H9 (cell line): ENCODE results near the gene B4GALNT1. TPM values are rescaled to one million over a fixed set of nuclear protein-coding genes. Genes with fewer than 3 reads are reported as not detected.

ENCODE experiments used
- DNase-seq: peaks from one replicate; pipeline ENCODE4 v3.0.0-alpha.2; 2017
- H2AFZ ChIP-seq: one replicate; pipeline ENCODE4 v1.6.1; 2013; ENCODE audit warnings: mild to moderate bottlenecking, low read length, control low read depth, moderate library complexity
- H2AK5ac ChIP-seq: 2 replicates; pipeline ENCODE4 v1.6.1; 2013; ENCODE audit warnings: low read length, control low read depth, mixed read lengths; ENCODE audit not compliant: insufficient read length
- H2BK120ac ChIP-seq: one replicate; pipeline ENCODE4 v1.6.1; 2013; ENCODE audit warnings: low read depth, mild to moderate bottlenecking, low read length, control low read depth, inconsistent platforms; ENCODE audit not compliant: poor library complexity, severe bottlenecking
- H2BK12ac ChIP-seq: 2 replicates; pipeline ENCODE4 v1.6.1; 2013; ENCODE audit warnings: low read length, control low read depth, mixed read lengths, low read depth; ENCODE audit not compliant: insufficient read length
- H2BK15ac ChIP-seq: 2 replicates; pipeline ENCODE4 v1.6.1; 2013; ENCODE audit warnings: low read depth, low read length, control low read depth
- H2BK20ac ChIP-seq: one replicate; pipeline ENCODE4 v1.6.1; 2013; ENCODE audit warnings: low read depth, mild to moderate bottlenecking, low read length, control low read depth, inconsistent platforms; ENCODE audit not compliant: poor library complexity, severe bottlenecking
- H2BK5ac ChIP-seq: 2 replicates; pipeline ENCODE4 v1.6.1; 2013; ENCODE audit warnings: low read length, control low read depth, mixed read lengths; ENCODE audit not compliant: insufficient read length
- H3K14ac ChIP-seq: 2 replicates; pipeline ENCODE4 v1.6.1; 2013; ENCODE audit warnings: low read length, control low read depth; ENCODE audit not compliant: insufficient read depth
- H3K18ac ChIP-seq: 2 replicates; pipeline ENCODE4 v1.6.1; 2013; ENCODE audit warnings: low read depth, mild to moderate bottlenecking, mixed read lengths, low read length, control low read depth; ENCODE audit not compliant: insufficient read length
- H3K23ac ChIP-seq: 2 replicates; pipeline ENCODE4 v1.6.1; 2013; ENCODE audit warnings: low read length, control low read depth, mixed read lengths, low read depth; ENCODE audit not compliant: insufficient read length
- H3K23me2 ChIP-seq: 2 replicates; pipeline ENCODE4 v1.6.1; 2013; ENCODE audit warnings: low read depth, mild to moderate bottlenecking, mixed read lengths, low read length, control low read depth; ENCODE audit not compliant: insufficient read length, poor library complexity, severe bottlenecking
- H3K27ac ChIP-seq: 2 replicates; pipeline ENCODE4 v1.5.1; 2013; ENCODE audit warnings: low read length, control low read depth, mixed read lengths, low read depth; ENCODE audit not compliant: insufficient read length
- H3K27me3 ChIP-seq: 2 replicates; pipeline ENCODE4 v1.6.1; 2013; ENCODE audit warnings: low read length, control low read depth, inconsistent platforms; ENCODE audit not compliant: insufficient read depth
- H3K4ac ChIP-seq: 2 replicates; pipeline ENCODE4 v1.6.1; 2013; ENCODE audit warnings: low read depth, mild to moderate bottlenecking, control low read depth, inconsistent platforms, low read length, moderate library complexity
- H3K4me1 ChIP-seq: 2 replicates; pipeline ENCODE4 v1.6.1; 2013; ENCODE audit warnings: low read length, control low read depth, inconsistent platforms; ENCODE audit not compliant: insufficient read depth
- H3K4me2 ChIP-seq: 2 replicates; pipeline ENCODE4 v1.6.1; 2013; ENCODE audit warnings: low read length, control low read depth, mixed read lengths; ENCODE audit not compliant: insufficient read length, insufficient read depth
- H3K56ac ChIP-seq: 2 replicates; pipeline ENCODE4 v1.6.1; 2013; ENCODE audit warnings: low read depth, mild to moderate bottlenecking, mixed read lengths, low read length, control low read depth; ENCODE audit not compliant: insufficient read length
- H3K79me1 ChIP-seq: 2 replicates; pipeline ENCODE4 v1.6.1; 2013; ENCODE audit warnings: low read depth, mild to moderate bottlenecking, moderate library complexity, low read length, control low read depth, inconsistent platforms; ENCODE audit not compliant: insufficient read depth, poor library complexity, severe bottlenecking
- H3K79me2 ChIP-seq: 2 replicates; pipeline ENCODE4 v1.6.1; 2013; ENCODE audit warnings: low read length, control low read depth, inconsistent platforms; ENCODE audit not compliant: insufficient read depth
- H3K9ac ChIP-seq: 2 replicates; pipeline ENCODE4 v1.6.1; 2013; ENCODE audit warnings: low read length, control low read depth, mixed read lengths; ENCODE audit not compliant: insufficient read length; ENCODE audit errors: extremely low read depth
- H3K9me3 ChIP-seq: one replicate; pipeline ENCODE4 v1.6.1; 2013; ENCODE audit warnings: low read depth, low read length, inconsistent platforms; ENCODE audit not compliant: control insufficient read depth
- H3T11ph ChIP-seq: one replicate; pipeline ENCODE4 v1.6.1; 2013; ENCODE audit warnings: mild to moderate bottlenecking, low read length, control low read depth, inconsistent platforms
- H4K20me1 ChIP-seq: one replicate; pipeline ENCODE4 v1.6.1; 2013; ENCODE audit not compliant: control insufficient read depth, insufficient read length, insufficient read depth
- H4K5ac ChIP-seq: 2 replicates; pipeline ENCODE4 v1.6.1; 2013; ENCODE audit warnings: low read depth, mild to moderate bottlenecking, mixed read lengths, low read length, control low read depth; ENCODE audit not compliant: insufficient read length
- H4K8ac ChIP-seq: replicated peaks from 2 replicates; pipeline ENCODE4 v1.6.1; 2013; ENCODE audit warnings: low read length, control low read depth, mixed read lengths, low read depth; ENCODE audit not compliant: insufficient read length
- H4K91ac ChIP-seq: 2 replicates; pipeline ENCODE4 v1.6.1; 2013; ENCODE audit warnings: low read depth, mild to moderate bottlenecking, moderate library complexity, mixed read lengths, low read length, control low read depth; ENCODE audit not compliant: insufficient read length
- H3K27ac Mint-ChIP-seq, 3 experiments: 2 replicates in 2 of 3; 3 replicates in 1 of 3; pipeline ENCODE4 v1.8.0; 2020 to 2021; ENCODE audit warnings: mixed read lengths in 3 of 3, mild to moderate bottlenecking in 1 of 3, moderate library complexity in 1 of 3
- H3K27me3 Mint-ChIP-seq: 2 replicates; pipeline ENCODE4 v1.8.0; 2021; ENCODE audit warnings: low read depth, mild to moderate bottlenecking, moderate library complexity, mixed read lengths
- H3K36me3 Mint-ChIP-seq, 3 experiments: 2 replicates in 2 of 3; 3 replicates in 1 of 3; pipeline ENCODE4 v1.8.0; 2020 to 2021; ENCODE audit warnings: low read depth in 3 of 3, mixed read lengths in 3 of 3; ENCODE audit not compliant: insufficient read depth in 1 of 3
- H3K4me1 Mint-ChIP-seq, 2 experiments: 2 replicates each; pipeline ENCODE4 v1.8.0; 2020; ENCODE audit warnings: mixed read lengths in 2 of 2
- H3K4me3 Mint-ChIP-seq, 2 experiments: 2 replicates in 1 of 2; 3 replicates in 1 of 2; pipeline ENCODE4 v1.8.0; 2020 to 2021; ENCODE audit warnings: mild to moderate bottlenecking in 2 of 2, mixed read lengths in 2 of 2, moderate library complexity in 1 of 2
- H3K9me3 Mint-ChIP-seq, 2 experiments: 2 replicates in 1 of 2; 3 replicates in 1 of 2; pipeline ENCODE4 v1.8.0; 2020; ENCODE audit warnings: mild to moderate bottlenecking in 2 of 2, mixed read lengths in 2 of 2, moderate library complexity in 1 of 2
- CTCF ChIP-seq: fragments of 200-600 bp; sonication (generic); conservative IDR thresholded peaks from 3 replicates; pipeline ENCODE4 v1.8.0; 2021; ENCODE audit warnings: antibody characterized with exemption, mild to moderate bottlenecking
- WGBS: extraction: QIAGEN DNeasy Blood & Tissue Kit; methylation state at CpG from one replicate; pipeline ENCODE4 v1.1.7; 2013; ENCODE audit warnings: missing lambda C conversion rate, low lambda C conversion rate, mixed read lengths; ENCODE audit not compliant: insufficient read length; ENCODE audit errors: extremely low coverage; 5-methylcytosine and 5-hydroxymethylcytosine counted together
- long read RNA-seq: library from polyadenylated mRNA; unstranded; transcript quantifications from one replicate; pipeline ENCODE4 v2.0.0, GENCODE V29; 2020
- total RNA-seq: library from RNA; stranded (reverse); gene quantifications from 2 replicates; pipeline ENCODE4 v1.2.1, GENCODE V29; 2021

The B4GALNT1 gene
- total RNA-seq, result 2.3 and 2.6 TPM in 2 replicates
- long read RNA-seq, partial matches to known transcripts, result 0 of 11 reads
- long read RNA-seq, other reads (novel, unspliced or antisense), result 8 of 11 reads

GRCh38 chr12:57632958-57633840 lies at the start of gene B4GALNT1:
B4GALNT1 (minus strand) TSS chr12:57633201; CDS start chr12:57632132, 1,069 bp downstream.
- Histone ChIP-seq H2BK12ac (no peak within 1 kb of the TSS), H3K56ac (no peak within 1 kb of the TSS), H4K8ac (no peak within 1 kb of the TSS), H3K23ac (no peak within 1 kb of the TSS), H3K23me2 (peaks cover 15% of the 10 kb centered on the region), H2BK5ac (no peak within 1 kb of the TSS), H4K5ac (no peak within 1 kb of the TSS), H2BK15ac (no peak within 1 kb of the TSS), H3K79me2 (no peaks in the 10 kb centered on the region), H3K27ac (no peak within 1 kb of the TSS), H2AFZ (no peak within 1 kb of the TSS), H3K9me3 (no peaks in the 10 kb centered on the region), H4K20me1 (peaks cover 3% of the 10 kb centered on the region), H2BK120ac (no peak within 1 kb of the TSS), H2BK20ac (no peak within 1 kb of the TSS), H3T11ph (no peak within 1 kb of the TSS), H4K91ac (no peak within 1 kb of the TSS), H3K27me3 (peaks cover 41% of the 10 kb centered on the region), H3K4me2 (peak within 1 kb of the TSS; percentile 69), H3K9ac (no peak within 1 kb of the TSS), H3K79me1 (no peaks in the 10 kb centered on the region), H3K4me1 (no peaks in the 10 kb centered on the region; the same call in 1 of the 2 replicates), H3K4ac (no peak within 1 kb of the TSS), H3K18ac (no peak within 1 kb of the TSS), H3K14ac (no peak within 1 kb of the TSS), H2AK5ac (no peak within 1 kb of the TSS)
- peak within 1 kb of the TSS; percentile 66 to 87 for H3K4me3 Mint-ChIP-seq
- no peaks in the 10 kb centered on the region for H3K9me3 Mint-ChIP-seq
- TF ChIP-seq CTCF, result peak; percentile 87
- H3K27me3 Mint-ChIP-seq, result peaks cover 70% of the 10 kb centered on the region
- H3K36me3 Mint-ChIP-seq, result no peaks in the 10 kb centered on the region
- peak; percentile 83 for DNase-seq
- H3K27ac Mint-ChIP-seq, result no peak within 1 kb of the TSS
- H3K4me1 Mint-ChIP-seq, result peaks cover 10 to 22% of the 10 kb centered on the region in 2 experiments
- 100% methylated on average over 1 of the region's 58 CpGs for WGBS
